SK-N-MC (cell line): Measurements from ENCODE around the gene RBM23.
A peak's percentile ranks its signal among the peaks of the same experiment; 100 is the strongest.

Experiments
- DNase-seq: peaks from one replicate; pipeline ENCODE4 v3.0.0-alpha.2; 2011; ENCODE audit warnings: low read depth, low spot score
- H3K27ac ChIP-seq: fragments of 200-600 bp; sonication (generic); 2 replicates; pipeline ENCODE4 v1.5.1; 2016; ENCODE audit warnings: mixed run types
- H3K36me3 ChIP-seq: fragments of 200-600 bp; sonication (generic); 2 replicates; pipeline ENCODE4 v1.6.1; 2017; ENCODE audit warnings: antibody characterized with exemption, low read length, mixed read lengths; ENCODE audit not compliant: insufficient read depth
- H3K4me3 ChIP-seq: fragments of 200-600 bp; sonication (generic); 2 replicates; pipeline ENCODE4 v1.5.1; 2016
- H3K9ac ChIP-seq: fragments of 200-600 bp; sonication (generic); 2 replicates; pipeline ENCODE4 v1.8.0; 2017; ENCODE audit warnings: mixed run types, mixed read lengths; ENCODE audit not compliant: insufficient read length
- H3K9me3 ChIP-seq: fragments of 200-600 bp; sonication (generic); 2 replicates; pipeline ENCODE4 v1.6.1; 2017; ENCODE audit warnings: low read depth, mild to moderate bottlenecking, antibody characterized with exemption, low read length, moderate library complexity, mixed read lengths
- EZH2 ChIP-seq: fragments of 200-600 bp; sonication (generic); IDR thresholded peaks from one replicate; pipeline ENCODE4 v1.6.1; 2017; ENCODE audit warnings: antibody characterized with exemption
- FOXP2 ChIP-seq: optimal IDR thresholded peaks from 2 replicates; pipeline ENCODE3; 2011; ENCODE audit warnings: mild to moderate bottlenecking, moderate library complexity; ENCODE audit not compliant: insufficient read depth; ENCODE audit errors: extremely low read length, control extremely low read depth
- POLR2AphosphoS5 ChIP-seq: IDR thresholded peaks from 2 replicates; pipeline ENCODE4 v1.6.1; 2012; ENCODE audit warnings: mild to moderate bottlenecking, low read depth, low read length, borderline replicate concordance

The RBM23 gene

GRCh38 chr14:22847661-22848341, 71.1 kb downstream of the RBM23 start:
- Histone ChIP-seq H3K9ac (peak overlapping the region; percentile 73), H3K4me3 (peak overlapping the region; percentile 68), H3K36me3 (peaks cover 31% of the 10 kb centered on the region), H3K9me3 (no peaks in the 10 kb centered on the region), H3K27ac (peak overlapping the region; percentile 97)
- DNase-seq = no peak
- TF ChIP-seq EZH2 (no peak), FOXP2 (no peak), POLR2AphosphoS5 (no peak)

GRCh38 chr14:22846811-22847307, 72.1 kb downstream of the RBM23 start:
- TF ChIP-seq FOXP2 = no peak
- TF ChIP-seq POLR2AphosphoS5 = no peak
- no peak for TF ChIP-seq EZH2
- H3K36me3 ChIP-seq = peaks cover 40% of the 10 kb centered on the region
- no peak overlapping the region for H3K4me3 ChIP-seq
- peak overlapping the region; percentile 77 for H3K27ac ChIP-seq
- no peak overlapping the region for H3K9ac ChIP-seq
- H3K9me3 ChIP-seq = no peaks in the 10 kb centered on the region
- no peak for DNase-seq

- no peak for DNase-seq
- Histone ChIP-seq H3K27ac (peak overlapping the region; percentile 77; the same call in 1 of the 2 replicates), H3K36me3 (peaks cover 48% of the 10 kb centered on the region), H3K9ac (no peak overlapping the region), H3K9me3 (no peaks in the 10 kb centered on the region), H3K4me3 (no peak overlapping the region)
- TF ChIP-seq EZH2 (no peak), FOXP2 (no peak), POLR2AphosphoS5 (no peak)
Observed at GRCh38 chr14:22845821-22846625, 72.9 kb downstream of the RBM23 start.

GRCh38 chr14:22845103-22845394, 73.9 kb downstream of the RBM23 start:
- peaks cover 52% of the 10 kb centered on the region for H3K36me3 ChIP-seq
- no peak overlapping the region for H3K27ac ChIP-seq
- TF ChIP-seq POLR2AphosphoS5 (no peak), EZH2 (no peak), FOXP2 (no peak)
- no peak overlapping the region for H3K4me3 ChIP-seq
- H3K9me3 ChIP-seq = no peaks in the 10 kb centered on the region
- DNase-seq = no peak
- H3K9ac ChIP-seq = no peak overlapping the region

GRCh38 chr14:22844221-22845102, 74.5 kb downstream of the RBM23 start:
- no peak overlapping the region for H3K9ac ChIP-seq
- peaks cover 55% of the 10 kb centered on the region for H3K36me3 ChIP-seq
- DNase-seq = no peak
- H3K4me3 ChIP-seq = no peak overlapping the region
- H3K27ac ChIP-seq = no peak overlapping the region
- no peaks in the 10 kb centered on the region for H3K9me3 ChIP-seq
- TF ChIP-seq POLR2AphosphoS5 = no peak
- TF ChIP-seq EZH2 = no peak
- TF ChIP-seq FOXP2 = no peak
